GM18870 (cell line): ENCODE data around the gene TBX10.
A peak's percentile ranks its signal among the peaks of the same experiment; 100 is the strongest.
"Not testable (repeated sequence)": the region's sequence is repeated elsewhere in the genome, so short reads cannot be mapped to it uniquely, and the experiment has no call there.

Experiments used
- ATAC-seq: cut with Tn5 transposase; IDR thresholded peaks from one replicate; pipeline ENCODE4 v1.9.1; 2021; ENCODE audit warnings: moderate library complexity; ENCODE audit not compliant: unreplicated experiment

The TBX10 gene

DNA sequence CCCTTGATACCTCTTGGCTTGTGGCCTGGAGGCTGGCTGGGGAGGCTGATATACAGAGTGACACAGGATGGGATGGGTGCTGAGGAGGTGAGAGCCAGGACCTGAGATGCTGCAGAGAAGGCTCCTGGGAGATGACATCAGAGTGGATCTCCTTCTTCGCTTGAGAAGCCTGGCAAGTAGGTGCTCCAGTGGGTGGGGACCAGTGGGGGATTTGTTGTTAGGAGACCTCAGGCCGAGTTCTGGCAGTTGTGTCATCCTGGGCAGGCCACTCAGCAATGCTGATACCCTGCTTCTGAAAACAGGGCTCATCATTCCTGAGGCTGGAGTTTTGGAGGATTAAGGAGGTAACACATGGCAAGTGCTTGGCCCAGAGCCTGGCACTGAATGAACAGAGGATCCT lies 34.7 kb downstream of the TBX10 start:
- no peak for ATAC-seq

DNA sequence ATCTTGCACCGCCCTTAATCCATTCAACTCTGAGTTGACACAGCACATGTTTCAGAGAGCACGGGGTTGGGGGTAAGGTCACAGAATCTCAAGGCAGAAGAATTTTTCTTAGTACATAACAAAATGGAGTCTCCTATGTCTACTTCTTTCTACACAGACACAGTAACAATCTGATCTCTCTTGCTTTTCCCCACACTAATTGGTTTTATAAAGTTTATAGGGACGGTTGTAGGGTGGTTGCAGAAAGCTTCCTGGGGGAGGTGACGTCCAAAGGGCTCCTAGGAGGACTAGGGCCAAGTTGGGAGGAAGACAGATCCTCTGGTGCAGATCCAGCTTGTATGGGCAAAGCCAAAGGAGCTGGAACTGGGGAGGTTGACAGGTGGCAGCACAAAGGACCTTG lies 35.4 kb downstream of the TBX10 start:
- not testable (repeated sequence) for ATAC-seq

DNA sequence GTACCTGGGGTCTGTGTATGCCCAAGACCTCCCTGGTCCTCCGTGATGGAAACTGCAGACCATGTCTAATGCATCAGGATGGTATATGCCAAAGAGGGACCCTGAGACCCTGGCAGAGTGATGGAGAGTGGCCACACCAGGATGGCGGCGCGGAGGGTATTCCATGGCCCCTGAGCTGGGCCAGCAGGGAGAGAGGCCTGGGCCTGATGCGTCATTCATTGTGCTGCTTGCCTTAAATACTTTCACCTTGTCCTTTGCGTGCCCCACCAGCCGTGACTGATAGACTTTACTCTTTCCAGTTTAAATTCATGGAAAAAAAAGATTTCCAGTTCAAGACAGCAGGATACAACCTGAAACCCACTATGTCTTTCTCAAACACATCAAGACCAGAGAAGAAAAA lies 38.5 kb downstream of the TBX10 start:
- ATAC-seq: no peak

DNA sequence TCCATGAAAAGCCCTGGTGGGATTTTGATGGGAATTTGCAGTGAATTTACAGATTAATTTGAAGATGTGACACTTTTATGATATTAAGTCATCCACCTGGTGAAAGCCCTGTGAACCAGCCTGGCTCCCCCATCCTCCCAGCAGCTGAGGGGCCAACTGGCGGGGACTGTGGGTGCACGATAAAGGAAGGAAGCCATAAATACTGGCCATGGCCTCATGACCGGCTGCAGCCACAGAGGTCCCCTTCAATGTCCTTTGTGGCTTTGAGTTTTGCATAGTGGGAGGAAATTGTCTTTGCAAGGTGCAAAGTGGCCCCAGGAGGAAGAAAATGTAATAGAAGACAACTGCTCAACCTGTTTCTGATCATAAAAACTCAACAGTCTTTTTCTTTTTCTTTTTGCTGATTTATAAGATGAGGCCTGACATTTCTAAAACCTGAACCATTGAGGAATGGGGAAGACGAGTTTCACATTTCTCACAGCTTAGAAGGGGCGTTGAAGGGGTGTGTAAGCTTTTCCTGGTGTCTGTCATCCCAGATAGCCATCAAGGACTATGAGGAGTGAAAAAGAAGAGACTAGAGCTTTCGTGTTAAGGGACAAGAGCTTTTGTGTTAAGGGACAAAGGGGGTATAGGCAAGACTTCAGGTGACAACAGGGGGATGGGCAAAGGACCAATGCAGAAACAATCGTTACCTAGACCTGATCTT lies 39.1 kb downstream of the TBX10 start:
- no peak for ATAC-seq

DNA sequence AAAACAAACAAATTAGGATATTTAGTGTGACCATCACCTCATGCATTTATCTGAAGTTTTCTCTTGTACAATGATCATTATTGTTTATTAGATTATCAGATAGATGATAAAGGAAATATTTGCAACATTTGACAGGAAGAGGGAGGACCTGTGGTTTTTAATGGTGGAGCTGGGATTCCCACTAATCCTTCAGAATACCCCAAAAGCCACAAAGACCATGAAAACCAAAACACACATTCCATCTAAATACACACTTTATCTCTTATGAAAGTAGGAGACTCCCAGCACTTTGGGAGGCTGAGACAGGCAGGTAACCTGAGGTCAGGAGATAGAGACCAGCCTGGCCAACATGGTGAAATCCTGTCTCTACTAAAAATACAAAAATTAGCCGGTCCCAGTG lies 40.4 kb downstream of the TBX10 start:
- ATAC-seq: no peak

DNA sequence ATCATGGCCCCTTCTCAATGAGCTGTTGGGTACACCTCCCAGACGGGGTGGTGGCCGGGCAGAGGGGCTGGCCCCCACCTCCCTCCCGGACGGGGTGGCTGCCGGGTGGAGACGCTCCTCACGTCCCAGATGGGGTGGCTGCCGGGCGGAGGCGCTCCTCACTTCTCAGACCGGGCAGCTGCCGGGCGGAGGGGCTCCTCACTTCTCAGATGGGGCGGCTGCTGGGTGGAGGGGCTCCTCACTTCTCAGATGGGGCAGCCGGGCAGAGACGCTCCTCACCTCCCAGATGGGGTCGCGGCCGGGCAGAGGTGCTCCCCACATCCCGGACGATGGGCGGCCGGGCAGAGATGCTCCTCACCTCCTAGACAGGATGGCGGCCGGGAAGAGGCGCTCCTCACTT lies 41.6 kb downstream of the TBX10 start:
- ATAC-seq: not testable (repeated sequence)

DNA sequence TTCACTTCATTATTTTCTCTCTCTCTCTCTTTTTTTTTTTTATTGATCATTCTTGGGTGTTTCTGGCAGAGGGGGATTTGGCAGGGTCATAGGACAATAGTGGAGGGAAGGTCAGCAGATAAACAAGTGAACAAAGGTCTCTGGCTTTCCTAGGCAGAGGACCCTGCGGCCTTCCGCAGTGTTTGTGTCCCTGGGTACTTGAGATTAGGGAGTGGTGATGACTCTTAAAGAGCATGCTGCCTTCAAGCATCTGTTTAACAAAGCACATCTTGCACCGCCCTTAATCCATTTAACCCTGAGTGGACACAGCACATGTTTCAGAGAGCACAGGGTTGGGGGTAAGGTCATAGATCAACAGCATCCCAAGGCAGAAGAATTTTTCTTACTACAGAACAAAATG lies 42.1 kb downstream of the TBX10 start:
- not testable (repeated sequence) for ATAC-seq

DNA sequence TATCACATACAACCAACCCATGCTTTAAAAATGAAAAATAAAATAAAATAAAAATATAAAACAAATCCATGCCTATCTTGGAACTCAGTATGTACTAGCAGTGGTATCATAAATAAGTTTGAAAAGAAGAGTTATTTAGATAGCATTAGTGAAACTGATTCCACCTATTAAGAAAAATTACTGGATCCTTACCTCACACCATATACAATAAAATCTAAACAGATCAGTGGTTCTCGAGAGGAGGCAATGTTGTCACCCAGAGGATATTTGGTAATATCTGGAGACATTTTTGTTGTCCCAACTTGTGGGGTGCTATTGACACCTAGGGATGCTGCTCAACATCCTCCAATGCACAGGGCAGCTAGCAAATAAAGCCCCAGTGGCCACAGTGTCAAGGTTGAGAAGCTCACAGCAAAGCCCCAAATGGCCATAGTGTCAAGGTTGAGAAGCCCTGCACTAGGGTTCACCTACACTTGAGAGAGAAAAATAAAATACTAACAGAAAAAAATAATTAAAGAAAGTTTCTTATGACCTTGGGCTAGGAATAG lies 42.7 kb downstream of the TBX10 start:
- ATAC-seq: no peak

DNA sequence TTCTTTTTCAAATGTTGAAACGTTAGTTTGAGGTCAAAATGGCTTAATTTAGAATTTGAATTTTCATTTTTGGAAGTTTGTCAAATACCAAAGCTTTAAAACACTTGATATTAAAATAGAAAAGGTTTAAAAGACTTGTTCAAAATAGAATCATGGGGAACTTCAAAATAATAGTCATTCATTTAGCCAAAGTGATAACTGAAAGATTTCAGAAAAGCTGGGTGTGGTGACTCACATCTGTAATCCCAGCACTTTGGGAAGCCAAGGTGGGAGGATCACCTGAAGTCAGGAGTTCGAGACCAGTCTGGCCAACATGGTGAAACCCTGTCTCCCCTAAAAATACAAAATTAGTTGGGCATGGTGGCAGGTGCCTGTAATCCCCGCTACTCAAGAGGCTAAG lies 45.1 kb downstream of the TBX10 start:
- ATAC-seq: no peak

DNA sequence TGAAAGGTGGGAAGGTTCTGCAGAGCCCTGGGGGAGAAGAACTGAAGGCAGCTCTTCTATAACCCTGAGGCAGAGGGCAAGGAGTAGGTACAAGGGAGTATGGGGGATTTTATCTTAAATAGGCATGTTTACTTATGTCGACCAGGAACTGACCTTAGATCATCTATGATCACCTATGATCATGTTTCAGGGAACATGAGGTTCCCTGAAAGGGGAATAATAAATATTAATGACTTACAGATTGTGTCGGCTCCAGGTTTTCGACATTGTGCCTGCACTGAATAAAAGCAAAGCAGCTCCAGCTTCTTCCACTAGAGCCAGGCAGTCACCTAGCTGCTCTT lies 46.0 kb downstream of the TBX10 start:
- ATAC-seq: no peak

DNA sequence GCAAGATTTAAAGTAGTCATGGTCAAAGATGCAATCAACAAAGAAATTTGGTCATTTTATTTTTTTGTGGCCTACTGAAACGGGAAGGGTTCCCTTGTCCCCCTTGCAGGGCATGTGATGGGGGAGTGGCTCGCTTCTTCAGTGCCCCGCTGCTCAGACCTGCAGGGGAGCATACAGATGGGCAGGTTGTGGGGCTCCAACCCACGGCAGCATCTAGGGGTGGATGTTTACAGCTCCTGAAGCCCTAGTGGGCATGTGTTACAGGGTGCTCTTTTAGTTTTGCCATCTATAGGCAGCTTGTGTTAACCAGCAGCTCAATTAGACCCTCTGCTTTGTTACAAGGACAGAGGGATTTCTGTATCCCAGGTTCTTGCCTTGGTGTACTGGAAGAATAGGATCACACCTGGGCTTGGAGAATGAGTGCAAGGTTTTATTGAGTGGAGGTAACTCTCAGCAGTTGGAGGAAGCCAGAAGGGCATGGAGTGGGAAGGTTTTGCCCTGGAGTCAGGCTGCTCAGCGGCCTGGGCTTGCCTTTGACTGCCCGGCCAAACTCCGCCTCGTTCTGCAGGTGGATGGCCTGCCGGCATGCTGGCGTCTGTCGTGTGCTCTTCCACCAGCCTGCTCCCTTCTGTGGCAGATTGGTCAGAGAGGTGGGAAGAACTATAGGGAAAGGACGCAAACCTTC lies 46.5 kb downstream of the TBX10 start:
- no peak for ATAC-seq

DNA sequence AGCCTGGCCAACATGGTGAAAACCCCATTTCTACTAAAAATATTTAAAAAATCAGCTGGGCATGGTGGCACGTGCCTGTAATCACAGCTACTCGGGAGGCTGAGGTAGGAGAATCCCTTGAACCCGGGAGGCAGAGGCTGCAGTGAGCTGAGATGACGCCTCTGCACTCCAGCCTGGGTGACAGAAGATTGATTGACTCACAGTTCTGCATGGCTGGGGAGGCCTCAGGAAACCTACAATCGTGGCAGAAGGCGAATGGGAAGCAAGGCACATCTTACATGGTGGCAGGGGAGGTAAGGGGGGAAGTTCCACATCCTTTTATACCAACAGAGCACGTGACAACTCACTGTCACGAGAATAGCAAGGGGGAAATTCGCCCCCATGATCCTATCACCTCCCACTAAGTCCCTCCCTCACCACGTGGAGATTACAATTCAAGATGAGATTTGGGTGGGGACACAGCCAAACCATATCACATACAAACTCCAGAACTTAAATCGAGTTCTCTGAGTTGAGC lies 50.6 kb downstream of the TBX10 start:
- not testable (repeated sequence) for ATAC-seq

DNA sequence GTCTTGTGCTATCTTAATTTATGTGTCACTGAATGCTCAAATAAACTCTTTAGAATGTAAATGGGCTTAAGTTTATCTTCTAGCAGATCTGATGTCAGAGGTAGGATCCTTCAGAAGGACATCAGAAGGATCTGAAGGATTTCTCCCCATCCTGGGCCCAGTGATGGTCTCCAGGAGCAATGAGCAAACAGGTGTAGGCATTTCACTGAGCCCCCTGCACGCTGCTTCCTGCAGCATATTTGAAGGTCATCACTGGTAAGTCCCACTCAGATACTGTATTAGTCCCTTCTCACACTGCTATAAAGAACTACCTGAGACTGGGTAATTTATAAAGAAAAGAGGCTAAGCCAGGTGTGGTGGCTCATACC lies 51.4 kb downstream of the TBX10 start:
- peak; percentile 23 for ATAC-seq

DNA sequence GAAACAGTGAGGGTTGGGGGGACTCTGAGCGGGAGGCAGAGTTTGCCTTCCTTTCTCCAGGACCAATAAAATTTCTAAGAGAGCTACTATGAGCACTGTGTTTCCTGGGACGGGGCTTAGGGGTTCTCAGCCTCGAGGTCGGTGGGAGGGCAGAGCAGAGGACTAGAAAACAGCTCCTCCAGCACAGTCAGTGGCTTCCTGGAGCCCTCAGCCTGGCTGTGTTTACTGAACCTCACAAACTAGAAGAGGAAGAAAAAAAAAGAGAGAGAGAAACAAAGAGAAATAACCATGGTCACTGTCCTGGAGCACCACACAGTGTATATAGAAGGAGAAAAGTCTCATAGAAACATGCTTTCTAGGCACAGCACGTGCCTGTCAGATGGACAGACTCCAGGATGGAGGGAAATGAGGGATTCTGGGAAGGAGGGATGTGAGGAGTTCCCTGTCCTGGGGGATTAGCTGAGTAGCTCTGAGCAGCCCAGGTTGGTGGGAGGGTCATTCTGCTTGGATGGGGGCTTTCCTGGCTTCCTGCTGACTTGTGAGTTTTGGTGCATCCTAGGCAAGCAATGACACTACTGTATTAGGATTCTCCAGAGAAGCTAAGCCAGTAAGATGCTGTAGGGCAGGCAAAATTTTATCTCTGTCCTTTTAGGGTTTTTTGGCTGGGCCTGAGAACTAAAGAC lies 52.9 kb downstream of the TBX10 start:
- no peak for ATAC-seq

DNA sequence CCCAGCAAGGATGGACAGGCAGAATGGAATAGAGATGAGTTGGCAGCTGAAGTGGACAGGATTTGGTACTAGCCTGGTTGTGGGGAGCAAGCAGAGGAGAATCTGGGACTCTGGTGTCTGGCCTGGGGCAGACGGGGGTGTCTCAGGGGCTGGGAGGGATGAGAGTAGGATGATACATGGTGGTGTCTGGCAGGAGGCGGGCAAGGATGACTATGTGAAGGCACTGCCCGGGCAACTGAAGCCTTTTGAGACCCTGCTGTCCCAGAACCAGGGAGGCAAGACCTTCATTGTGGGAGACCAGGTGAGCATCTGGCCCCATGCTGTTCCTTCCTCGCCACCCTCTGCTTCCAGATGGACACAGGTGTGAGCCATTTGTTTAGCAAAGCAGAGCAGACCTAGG lies 53.7 kb downstream of the TBX10 start:
- ATAC-seq: no peak

DNA sequence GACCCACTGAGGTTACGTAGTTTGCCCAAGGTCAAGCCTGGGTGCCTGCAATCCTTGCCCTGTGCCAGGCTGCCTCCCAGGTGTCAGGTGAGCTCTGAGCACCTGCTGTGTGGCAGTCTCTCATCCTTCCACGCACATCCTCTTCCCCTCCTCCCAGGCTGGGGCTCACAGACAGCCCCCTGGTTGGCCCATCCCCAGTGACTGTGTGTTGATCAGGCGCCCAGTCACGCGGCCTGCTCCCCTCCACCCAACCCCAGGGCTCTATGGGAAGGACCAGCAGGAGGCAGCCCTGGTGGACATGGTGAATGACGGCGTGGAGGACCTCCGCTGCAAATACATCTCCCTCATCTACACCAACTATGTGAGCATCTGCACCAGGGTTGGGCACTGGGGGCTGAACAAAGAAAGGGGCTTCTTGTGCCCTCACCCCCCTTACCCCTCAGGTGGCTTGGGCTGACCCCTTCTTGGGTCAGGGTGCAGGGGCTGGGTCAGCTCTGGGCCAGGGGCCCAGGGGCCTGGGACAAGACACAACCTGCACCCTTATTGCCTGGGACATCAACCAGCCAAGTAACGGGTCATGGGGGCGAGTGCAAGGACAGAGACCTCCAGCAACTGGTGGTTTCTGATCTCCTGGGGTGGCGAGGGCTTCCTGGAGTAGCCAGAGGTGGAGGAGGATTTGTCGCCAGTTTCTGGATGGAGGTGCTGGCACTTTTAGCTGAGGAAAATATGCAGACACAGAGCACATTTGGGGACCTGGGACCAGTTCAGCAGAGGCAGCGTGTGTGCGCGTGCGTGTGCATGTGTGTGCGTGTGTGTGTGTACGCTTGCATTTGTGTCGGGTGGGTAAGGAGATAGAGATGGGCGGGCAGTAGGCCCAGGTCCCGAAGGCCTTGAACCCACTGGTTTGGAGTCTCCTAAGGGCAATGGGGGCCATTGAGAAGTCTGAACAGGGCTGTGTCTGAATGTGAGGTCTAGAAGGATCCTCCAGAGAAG lies 54.4 kb downstream of the TBX10 start:
- ATAC-seq: no peak

DNA sequence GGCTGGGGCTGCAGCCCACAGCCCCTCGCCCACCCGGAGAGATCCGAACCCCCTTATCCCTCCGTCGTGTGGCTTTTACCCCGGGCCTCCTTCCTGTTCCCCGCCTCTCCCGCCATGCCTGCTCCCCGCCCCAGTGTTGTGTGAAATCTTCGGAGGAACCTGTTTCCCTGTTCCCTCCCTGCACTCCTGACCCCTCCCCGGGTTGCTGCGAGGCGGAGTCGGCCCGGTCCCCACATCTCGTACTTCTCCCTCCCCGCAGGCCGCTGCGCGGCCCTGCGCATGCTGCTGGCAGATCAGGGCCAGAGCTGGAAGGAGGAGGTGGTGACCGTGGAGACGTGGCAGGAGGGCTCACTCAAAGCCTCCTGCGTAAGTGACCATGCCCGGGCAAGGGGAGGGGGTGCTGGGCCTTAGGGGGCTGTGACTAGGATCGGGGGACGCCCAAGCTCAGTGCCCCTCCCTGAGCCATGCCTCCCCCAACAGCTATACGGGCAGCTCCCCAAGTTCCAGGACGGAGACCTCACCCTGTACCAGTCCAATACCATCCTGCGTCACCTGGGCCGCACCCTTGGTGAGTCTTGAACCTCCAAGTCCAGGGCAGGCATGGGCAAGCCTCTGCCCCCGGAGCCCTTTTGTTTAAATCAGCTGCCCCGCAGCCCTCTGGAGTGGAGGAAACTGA lies 55.2 kb downstream of the TBX10 start:
- ATAC-seq: no peak

DNA sequence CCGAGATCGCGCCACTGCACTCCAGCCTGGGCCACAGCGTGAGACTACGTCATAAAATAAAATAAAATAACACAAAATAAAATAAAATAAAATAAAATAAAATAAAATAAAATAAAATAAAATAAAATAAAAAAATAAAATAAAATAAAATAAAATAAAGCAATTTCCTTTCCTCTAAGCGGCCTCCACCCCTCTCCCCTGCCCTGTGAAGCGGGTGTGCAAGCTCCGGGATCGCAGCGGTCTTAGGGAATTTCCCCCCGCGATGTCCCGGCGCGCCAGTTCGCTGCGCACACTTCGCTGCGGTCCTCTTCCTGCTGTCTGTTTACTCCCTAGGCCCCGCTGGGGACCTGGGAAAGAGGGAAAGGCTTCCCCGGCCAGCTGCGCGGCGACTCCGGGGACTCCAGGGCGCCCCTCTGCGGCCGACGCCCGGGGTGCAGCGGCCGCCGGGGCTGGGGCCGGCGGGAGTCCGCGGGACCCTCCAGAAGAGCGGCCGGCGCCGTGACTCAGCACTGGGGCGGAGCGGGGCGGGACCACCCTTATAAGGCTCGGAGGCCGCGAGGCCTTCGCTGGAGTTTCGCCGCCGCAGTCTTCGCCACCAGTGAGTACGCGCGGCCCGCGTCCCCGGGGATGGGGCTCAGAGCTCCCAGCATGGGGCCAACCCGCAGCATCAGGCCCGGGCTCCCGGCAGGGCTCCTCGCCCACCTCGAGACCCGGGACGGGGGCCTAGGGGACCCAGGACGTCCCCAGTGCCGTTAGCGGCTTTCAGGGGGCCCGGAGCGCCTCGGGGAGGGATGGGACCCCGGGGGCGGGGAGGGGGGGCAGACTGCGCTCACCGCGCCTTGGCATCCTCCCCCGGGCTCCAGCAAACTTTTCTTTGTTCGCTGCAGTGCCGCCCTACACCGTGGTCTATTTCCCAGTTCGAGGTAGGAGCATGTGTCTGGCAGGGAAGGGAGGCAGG lies 56.0 kb downstream of the TBX10 start, which contains the start of gene GSTP1:
Gene GSTP1, plus strand, starts transcription at position 566 of the 958 bp plus-strand sequence. Its CDS starts 32 bp downstream, at position 598.
- no peak for ATAC-seq

DNA sequence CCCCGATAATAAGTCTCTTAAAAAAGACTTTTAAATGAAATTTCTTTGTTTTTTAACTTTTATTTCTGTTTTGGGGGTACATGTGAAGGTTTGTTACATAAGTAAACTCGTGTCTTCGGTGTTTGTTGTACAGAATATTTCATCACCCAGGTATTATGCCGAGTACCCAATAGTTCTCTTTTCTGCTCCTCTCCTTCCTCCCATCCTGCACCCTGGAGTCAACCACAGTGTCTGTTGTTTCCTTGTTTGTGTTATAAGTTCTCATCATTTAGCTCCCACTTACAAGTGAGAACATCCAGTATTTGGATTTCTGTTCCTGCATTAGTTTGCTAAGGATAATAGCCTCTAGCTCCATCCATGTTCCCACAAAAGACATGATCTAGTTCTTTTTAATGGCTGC lies 57.6 kb downstream of the TBX10 start:
- no peak for ATAC-seq
